Spinal cord (tissue), 10 donors: Measurements from ENCODE around the gene CEP85. TPM values are rescaled to one million over a fixed set of nuclear protein-coding genes. Genes with fewer than 3 reads are reported as not detected.

Source experiments
- DNase-seq, 6 donors: peaks; one replicate each; pipeline versions ENCODE4 v3.0.0 to v3.0.0-alpha.2; 2013 to 2015; ENCODE audit warnings: low spot score in 6 of 6, low read depth in 4 of 6
- H3K27ac ChIP-seq: one replicate; pipeline ENCODE4 v1.5.1; 2013; ENCODE audit warnings: low read depth, low read length, control low read depth
- H3K27me3 ChIP-seq: one replicate; pipeline ENCODE4 v1.6.1; 2013; ENCODE audit warnings: low read length; ENCODE audit not compliant: control insufficient read depth, insufficient read depth
- H3K36me3 ChIP-seq: one replicate; pipeline ENCODE4 v1.6.1; 2013; ENCODE audit warnings: low read length; ENCODE audit not compliant: control insufficient read depth, insufficient read depth
- H3K4me1 ChIP-seq: one replicate; pipeline ENCODE4 v1.6.1; 2013; ENCODE audit warnings: low read length; ENCODE audit not compliant: control insufficient read depth, insufficient read depth
- H3K4me3 ChIP-seq: one replicate; pipeline ENCODE4 v1.5.1; 2013; ENCODE audit warnings: low read depth, low read length, control low read depth
- H3K9me3 ChIP-seq: one replicate; pipeline ENCODE4 v1.6.1; 2013; ENCODE audit warnings: low read length; ENCODE audit not compliant: control insufficient read depth, insufficient read depth
- WGBS: methylation state at CpG from one replicate; pipeline ENCODE4 v1.1.5; 2013; ENCODE audit warnings: missing lambda C conversion rate; ENCODE audit not compliant: insufficient coverage; 5-methylcytosine and 5-hydroxymethylcytosine counted together
- polyA plus RNA-seq, 2 donors: library from polyadenylated mRNA; unstranded; fragments of 120-200 nt; gene quantifications; one replicate each; pipeline ENCODE4 v1.2.1, GENCODE V29; 2013; ENCODE audit not compliant: insufficient read length in 2 of 2
- total RNA-seq, 2 donors: library from RNA; depleted of rRNA in 1 of 2; stranded (reverse); fragments of 120-200 nt in 1 of 2; fragments of >200 nt in 1 of 2; gene quantifications; one replicate each; pipeline versions ENCODE4 v1.2.3 to v1.2.4, GENCODE V29; 2013 to 2014
- donor health status: healthy.

Gene CEP85
- total and polyA plus RNA-seq, 4 donors: 14.7 to 20.3 (median 16.7) TPM

DNA sequence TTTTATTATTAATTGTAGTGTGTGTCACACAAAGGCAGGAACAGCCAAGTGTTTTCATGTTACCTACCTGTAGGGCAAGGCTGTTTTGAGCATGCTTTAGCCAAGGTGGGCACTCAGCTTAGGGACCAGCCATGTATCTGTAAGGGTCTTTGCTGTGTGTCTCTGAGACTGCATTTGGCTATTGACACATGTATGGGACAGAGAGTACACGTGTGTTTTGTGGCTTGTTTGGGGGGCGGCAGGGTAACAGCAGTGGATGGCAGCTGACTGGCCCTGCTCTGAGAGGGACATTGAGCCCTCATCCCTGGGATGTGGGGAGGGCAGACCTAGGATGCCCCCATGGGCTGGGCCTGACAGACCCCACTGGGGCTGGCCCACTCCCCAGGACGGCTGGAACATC, 36.7 kb upstream of the CEP85 start:
- no peak overlapping the region for H3K4me3 ChIP-seq
- no peaks in the 10 kb centered on the region for H3K9me3 ChIP-seq
- H3K36me3 ChIP-seq: no peaks in the 10 kb centered on the region
- DNase-seq: no peak
- peaks cover 7% of the 10 kb centered on the region for H3K4me1 ChIP-seq
- WGBS: 90% methylated on average over 2 of the region's 3 CpGs
- no peak overlapping the region for H3K27ac ChIP-seq
- H3K27me3 ChIP-seq: peaks cover 3% of the 10 kb centered on the region

- no peaks in the 10 kb centered on the region for H3K9me3 ChIP-seq
- no peak for DNase-seq
- H3K27ac ChIP-seq: no peak overlapping the region
- no peaks in the 10 kb centered on the region for H3K36me3 ChIP-seq
- H3K4me1 ChIP-seq: peaks cover 7% of the 10 kb centered on the region
- H3K27me3 ChIP-seq: peaks cover 3% of the 10 kb centered on the region
- 85% methylated on average over 10 of the region's 11 CpGs for WGBS
- H3K4me3 ChIP-seq: no peak overlapping the region
Measured at GRCh38 chr1:26197813-26198212, 36.2 kb upstream of the CEP85 start.

DNA sequence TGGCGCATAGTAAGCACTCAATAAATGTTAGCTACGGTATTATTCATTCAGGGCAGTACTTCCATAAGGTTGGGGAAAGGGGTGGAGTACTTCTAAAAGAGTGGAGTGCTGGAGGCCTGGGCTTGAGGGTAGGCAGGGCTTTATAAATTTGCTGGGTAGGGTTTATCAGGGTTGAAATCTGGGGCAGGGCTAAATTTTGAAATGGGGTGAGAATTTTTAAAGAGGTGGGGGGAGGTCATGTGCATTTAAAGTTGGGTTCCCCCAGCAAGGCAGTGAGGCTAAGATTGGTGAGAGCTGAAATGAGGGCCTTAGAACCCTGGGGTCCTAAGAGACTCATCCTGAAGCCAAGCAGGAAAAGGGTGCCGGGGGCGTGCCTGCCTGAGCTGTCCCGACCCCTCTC, 33.6 kb upstream of the CEP85 start:
- Histone ChIP-seq H3K27me3 (peaks cover 3% of the 10 kb centered on the region), H3K27ac (no peak overlapping the region), H3K36me3 (no peaks in the 10 kb centered on the region), H3K4me3 (no peak overlapping the region), H3K9me3 (no peaks in the 10 kb centered on the region), H3K4me1 (peaks cover 7% of the 10 kb centered on the region)
- WGBS: 87% methylated on average over 5 of the region's 5 CpGs
- no peak for DNase-seq

DNA sequence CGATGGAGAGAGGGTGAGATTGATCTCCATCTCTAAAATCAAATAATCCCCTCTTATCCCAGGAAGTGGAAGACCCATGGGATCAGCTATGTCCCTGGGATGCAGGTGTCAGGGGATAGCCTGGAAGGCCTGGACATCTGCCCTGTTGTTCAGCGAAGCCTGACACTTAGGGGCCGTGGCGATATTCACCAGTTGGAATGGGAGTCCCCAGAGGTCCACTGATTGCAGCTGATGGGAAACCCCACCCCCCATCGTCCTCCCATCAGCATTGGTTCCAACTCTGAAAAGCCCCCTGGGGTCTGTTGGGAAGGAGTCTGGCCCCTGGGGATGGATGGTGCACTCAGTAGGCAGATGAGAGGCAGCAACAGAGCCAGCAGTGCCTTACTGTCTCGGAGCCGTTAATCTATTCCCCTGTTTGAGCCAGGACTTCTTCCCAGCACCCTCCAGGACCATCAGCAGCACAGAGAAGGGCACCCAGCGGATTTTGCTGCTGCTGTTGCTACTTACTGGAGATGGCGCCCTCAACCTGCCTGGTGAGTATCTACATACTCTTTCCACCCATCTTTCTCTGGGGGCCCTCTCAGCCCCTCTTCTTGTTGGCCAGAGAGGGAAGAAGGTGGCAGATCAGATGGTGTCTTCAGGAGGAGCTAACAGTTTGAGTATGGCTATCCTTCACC, 30.2 kb upstream of the CEP85 start:
- no peak for DNase-seq
- no peaks in the 10 kb centered on the region for H3K9me3 ChIP-seq
- H3K4me1 ChIP-seq: peaks cover 7% of the 10 kb centered on the region
- no peak overlapping the region for H3K4me3 ChIP-seq
- peaks cover 3% of the 10 kb centered on the region for H3K27me3 ChIP-seq
- no peak overlapping the region for H3K27ac ChIP-seq
- no peaks in the 10 kb centered on the region for H3K36me3 ChIP-seq
- 59% methylated on average over 5 of the region's 9 CpGs for WGBS

GRCh38 chr1:26210147-26210870, 23.7 kb upstream of the CEP85 start:
- no peak overlapping the region for H3K27ac ChIP-seq
- peak in 1 of 6 donors; percentile 50 for DNase-seq
- no peaks in the 10 kb centered on the region for H3K36me3 ChIP-seq
- WGBS: 55% methylated on average over 4 of the region's 5 CpGs
- no peaks in the 10 kb centered on the region for H3K27me3 ChIP-seq
- H3K4me3 ChIP-seq: no peak overlapping the region
- H3K4me1 ChIP-seq: no peaks in the 10 kb centered on the region
- H3K9me3 ChIP-seq: no peaks in the 10 kb centered on the region

DNA sequence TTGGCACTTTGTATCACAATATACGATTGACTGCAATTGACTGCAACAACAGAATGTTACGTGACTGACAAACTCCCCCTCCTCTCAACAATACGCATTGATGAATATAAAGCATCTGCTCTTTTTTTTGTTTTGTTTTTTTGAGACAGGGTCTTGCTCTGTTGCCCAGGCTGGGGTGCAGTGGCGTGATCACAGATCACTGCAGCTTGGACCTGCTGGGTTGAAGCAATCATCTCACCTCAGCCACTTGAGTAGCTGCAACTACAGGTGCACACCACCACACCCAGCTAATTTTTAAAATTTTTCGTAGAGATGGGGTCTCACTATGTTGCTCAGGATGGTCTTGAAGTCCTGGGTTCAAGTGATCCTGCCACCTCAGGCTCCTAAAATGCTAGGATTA, 21.3 kb upstream of the CEP85 start:
- no peaks in the 10 kb centered on the region for H3K36me3 ChIP-seq
- H3K4me1 ChIP-seq: no peaks in the 10 kb centered on the region
- 94% methylated on average over 2 of the region's 5 CpGs for WGBS
- H3K4me3 ChIP-seq: no peak overlapping the region
- H3K27ac ChIP-seq: no peak overlapping the region
- DNase-seq: no peak
- no peaks in the 10 kb centered on the region for H3K27me3 ChIP-seq
- H3K9me3 ChIP-seq: no peaks in the 10 kb centered on the region

- 88% methylated on average over 4 of the region's 6 CpGs for WGBS
- Histone ChIP-seq H3K27me3 (no peaks in the 10 kb centered on the region), H3K36me3 (no peaks in the 10 kb centered on the region), H3K27ac (no peak overlapping the region), H3K4me3 (no peak overlapping the region), H3K4me1 (no peaks in the 10 kb centered on the region), H3K9me3 (no peaks in the 10 kb centered on the region)
- DNase-seq: no peak
Measured at GRCh38 chr1:26213335-26213905, 20.6 kb upstream of the CEP85 start.

DNA sequence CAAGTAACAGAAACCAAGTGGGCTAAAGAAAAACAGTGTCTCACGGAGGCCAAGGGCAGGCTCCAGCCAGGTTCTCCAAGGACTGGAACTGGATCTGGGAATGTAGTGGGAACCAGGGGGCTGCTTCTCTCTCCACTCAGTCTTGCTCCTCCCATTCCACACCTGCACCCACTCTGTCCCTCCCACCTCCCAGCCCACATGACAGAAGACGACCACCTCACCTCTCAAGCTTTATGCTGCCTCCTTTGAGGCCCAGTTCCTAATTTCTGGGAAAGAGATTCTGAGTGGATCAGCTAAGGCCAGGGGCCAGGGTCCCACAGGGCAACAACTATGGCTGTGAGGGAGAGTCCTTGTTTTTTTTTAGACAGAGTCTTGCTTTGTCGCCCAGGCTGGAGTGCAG, 18.8 kb upstream of the CEP85 start:
- Histone ChIP-seq H3K27me3 (no peaks in the 10 kb centered on the region), H3K9me3 (no peaks in the 10 kb centered on the region), H3K4me1 (peaks cover 4% of the 10 kb centered on the region), H3K4me3 (no peak overlapping the region), H3K36me3 (no peaks in the 10 kb centered on the region), H3K27ac (no peak overlapping the region)
- no peak for DNase-seq
- WGBS: 89% methylated on average over 1 of the region's 3 CpGs

- Histone ChIP-seq H3K36me3 (no peaks in the 10 kb centered on the region), H3K27ac (no peak overlapping the region), H3K4me3 (no peak overlapping the region), H3K4me1 (peaks cover 4% of the 10 kb centered on the region), H3K27me3 (no peaks in the 10 kb centered on the region), H3K9me3 (no peaks in the 10 kb centered on the region)
- DNase-seq: peak in 1 of 6 donors; percentile 2
- WGBS: 38% methylated on average over 6 of the region's 11 CpGs
Measured at GRCh38 chr1:26218906-26219494, 15.0 kb upstream of the CEP85 start.
